Measurements from ENCODE around the gene MYH1.

The MYH1 gene

GRCh38 chr17:10463402-10463801 is 54.9 kb downstream of the MYH1 start:
- Histone ChIP-seq H3K9me3 (ENCODE audit: insufficient read depth, low read length) (no peaks in the 10 kb centered on the region), H3K36me3 (replicated peaks; ENCODE audit: low read depth, low read length) (no peaks in the 10 kb centered on the region), H3K79me2 (ENCODE audit: low read length) (no peaks in the 10 kb centered on the region), H3K27ac (ENCODE audit: low read length) (no peak overlapping the region), H3K4me3 (ENCODE audit: low read length) (no peak overlapping the region), H3K9ac (ENCODE audit: low read length) (no peak overlapping the region), H3K4me2 (ENCODE audit: low read length) (no peak overlapping the region), H4K20me1 (ENCODE audit: insufficient read depth, low read length) (no peaks in the 10 kb centered on the region), H3K27me3 (ENCODE audit: low read depth, low read length) (no peaks in the 10 kb centered on the region), H3K4me1 (ENCODE audit: low read length) (no peaks in the 10 kb centered on the region), H2AFZ (ENCODE audit: low read depth, low read length) (no peak overlapping the region)
- no peak for TF ChIP-seq CTCF (IDR thresholded peaks at IDR 0.05; ENCODE audit: low read depth, low read length)
- TF ChIP-seq EZH2phosphoT487 (IDR thresholded peaks at IDR 0.05; ENCODE audit: low read depth), result no peak

GRCh38 chr17:10460062-10460461 is 58.3 kb downstream of the MYH1 start:
- H2AFZ ChIP-seq (ENCODE audit: low read depth, low read length), result no peak overlapping the region
- TF ChIP-seq EZH2phosphoT487 (IDR thresholded peaks at IDR 0.05; ENCODE audit: low read depth), result no peak
- no peak for TF ChIP-seq CTCF (IDR thresholded peaks at IDR 0.05; ENCODE audit: low read depth, low read length)

GRCh38 chr17:10458701-10459100 is 59.6 kb downstream of the MYH1 start:
- Histone ChIP-seq H3K9ac (ENCODE audit: low read length) (no peak overlapping the region), H3K36me3 (replicated peaks; ENCODE audit: low read depth, low read length) (no peaks in the 10 kb centered on the region), H3K27me3 (ENCODE audit: low read depth, low read length) (no peaks in the 10 kb centered on the region), H2AFZ (ENCODE audit: low read depth, low read length) (no peak overlapping the region), H4K20me1 (ENCODE audit: insufficient read depth, low read length) (no peaks in the 10 kb centered on the region), H3K9me3 (ENCODE audit: insufficient read depth, low read length) (no peaks in the 10 kb centered on the region), H3K4me3 (ENCODE audit: low read length) (no peak overlapping the region), H3K4me2 (ENCODE audit: low read length) (no peak overlapping the region), H3K79me2 (ENCODE audit: low read length) (no peaks in the 10 kb centered on the region), H3K27ac (ENCODE audit: low read length) (no peak overlapping the region), H3K4me1 (ENCODE audit: low read length) (no peaks in the 10 kb centered on the region)
- no peak for TF ChIP-seq EZH2phosphoT487 (IDR thresholded peaks at IDR 0.05; ENCODE audit: low read depth)
- TF ChIP-seq CTCF (IDR thresholded peaks at IDR 0.05; ENCODE audit: low read depth, low read length), result no peak

More at GRCh38 chr17:10460062-10460461, 58.3 kb downstream of the MYH1 start:
- H3K9ac ChIP-seq (ENCODE audit: low read length), result no peak overlapping the region
- no peak overlapping the region for H3K27ac ChIP-seq (ENCODE audit: low read length)
- H3K27me3 ChIP-seq (ENCODE audit: low read depth, low read length), result no peaks in the 10 kb centered on the region
- H3K4me2 ChIP-seq (ENCODE audit: low read length), result no peak overlapping the region
- no peaks in the 10 kb centered on the region for H4K20me1 ChIP-seq (ENCODE audit: insufficient read depth, low read length)
- no peaks in the 10 kb centered on the region for H3K79me2 ChIP-seq (ENCODE audit: low read length)
- no peak overlapping the region for H3K4me3 ChIP-seq (ENCODE audit: low read length)
- no peaks in the 10 kb centered on the region for H3K4me1 ChIP-seq (ENCODE audit: low read length)
- no peaks in the 10 kb centered on the region for H3K9me3 ChIP-seq (ENCODE audit: insufficient read depth, low read length)
- H3K36me3 ChIP-seq (replicated peaks; ENCODE audit: low read depth, low read length), result no peaks in the 10 kb centered on the region

GRCh38 chr17:10457952-10458351 is 60.4 kb downstream of the MYH1 start:
- Histone ChIP-seq H3K4me3 (ENCODE audit: low read length) (no peak overlapping the region), H3K9me3 (ENCODE audit: insufficient read depth, low read length) (no peaks in the 10 kb centered on the region), H3K27ac (ENCODE audit: low read length) (no peak overlapping the region), H2AFZ (ENCODE audit: low read depth, low read length) (no peak overlapping the region), H3K79me2 (ENCODE audit: low read length) (no peaks in the 10 kb centered on the region), H3K36me3 (replicated peaks; ENCODE audit: low read depth, low read length) (no peaks in the 10 kb centered on the region), H3K9ac (ENCODE audit: low read length) (no peak overlapping the region), H3K4me1 (ENCODE audit: low read length) (no peaks in the 10 kb centered on the region), H4K20me1 (ENCODE audit: insufficient read depth, low read length) (no peaks in the 10 kb centered on the region), H3K27me3 (ENCODE audit: low read depth, low read length) (no peaks in the 10 kb centered on the region), H3K4me2 (ENCODE audit: low read length) (no peak overlapping the region)
- TF ChIP-seq CTCF (IDR thresholded peaks at IDR 0.05; ENCODE audit: low read depth, low read length) (no peak), EZH2phosphoT487 (IDR thresholded peaks at IDR 0.05; ENCODE audit: low read depth) (no peak)
